Adipose tissue (tissue), 3 donors: ENCODE measurements around the gene RAPGEF1. TPM values are rescaled to one million over a fixed set of nuclear protein-coding genes. Genes with fewer than 3 reads are reported as not detected.
"Not testable (repeated sequence)": the region's sequence is repeated elsewhere in the genome, so short reads cannot be mapped to it uniquely, and the experiment has no call there.

Experiments
- H3K27ac ChIP-seq: one replicate; pipeline ENCODE4 v1.5.1; 2013; ENCODE audit warnings: low read depth, low read length
- WGBS, 3 donors: extraction: QIAGEN DNeasy Blood & Tissue Kit; methylation state at CpG; one replicate each; pipeline ENCODE4 v1.1.7; 2013; 5-methylcytosine and 5-hydroxymethylcytosine counted together
- polyA plus RNA-seq, 3 donors: library from polyadenylated mRNA; stranded (reverse); fragments of 200-250 nt; gene quantifications; one replicate each; pipeline ENCODE4 v1.2.3, GENCODE V29; 2013
- donor health status: healthy with polysubstance abuse.
- donor health status: Bipolar disorder and iron deficiency.
- donor health status: healthy.

The RAPGEF1 gene
- polyA plus RNA-seq, 3 donors, result 31.2 to 34.8 (median 32.8) TPM

- H3K27ac ChIP-seq, result no peak overlapping the region
- WGBS, 3 donors, result 59 to 80% (median 66%) methylated on average over 7 of the region's 7 CpGs
These were observed 72.3 kb downstream of the RAPGEF1 start for GRCh38 chr9:131667576-131667975.

GRCh38 chr9:131666774-131667173 lies 73.1 kb downstream of the RAPGEF1 start:
- no peak overlapping the region for H3K27ac ChIP-seq
- 90 to 95% (median 92%) methylated on average over 8 of the region's 8 CpGs for WGBS, 3 donors

- WGBS, 3 donors, result 39 to 70% (median 64%) methylated on average over 4 of the region's 4 CpGs
- no peak overlapping the region for H3K27ac ChIP-seq
These were observed 73.8 kb downstream of the RAPGEF1 start for GRCh38 chr9:131666029-131666428.

GRCh38 chr9:131663288-131663687 lies 76.6 kb downstream of the RAPGEF1 start:
- WGBS, 3 donors, result 79 to 86% (median 79%) methylated on average over 5 of the region's 5 CpGs
- no peak overlapping the region for H3K27ac ChIP-seq

GRCh38 chr9:131662289-131662621 lies 77.6 kb downstream of the RAPGEF1 start:
- not testable (repeated sequence) for H3K27ac ChIP-seq
- 80 to 89% (median 83%) methylated on average over 4 of the region's 4 CpGs for WGBS, 3 donors

- WGBS, 3 donors, result 71 to 81% (median 80%) methylated on average over 6 of the region's 6 CpGs
- H3K27ac ChIP-seq, result no peak overlapping the region
These were observed 78.1 kb downstream of the RAPGEF1 start for GRCh38 chr9:131661568-131662288.

GRCh38 chr9:131660466-131661405 lies 79.1 kb downstream of the RAPGEF1 start:
- no peak overlapping the region for H3K27ac ChIP-seq

GRCh38 chr9:131658377-131659129 lies 81.3 kb downstream of the RAPGEF1 start:
- 76 to 81% (median 81%) methylated on average over 8 of the region's 8 CpGs for WGBS, 3 donors

More at GRCh38 chr9:131660466-131661405, 79.1 kb downstream of the RAPGEF1 start:
- WGBS, 3 donors, result 90 to 93% (median 90%) methylated on average over 19 of the region's 19 CpGs

GRCh38 chr9:131657940-131658339 lies 81.9 kb downstream of the RAPGEF1 start:
- WGBS, 3 donors, result 38 to 66% (median 62%) methylated on average over 5 of the region's 5 CpGs
- H3K27ac ChIP-seq, result no peak overlapping the region

More at GRCh38 chr9:131658377-131659129, 81.3 kb downstream of the RAPGEF1 start:
- peak overlapping the region; percentile 26 for H3K27ac ChIP-seq

GRCh38 chr9:131657456-131657855 lies 82.4 kb downstream of the RAPGEF1 start:
- WGBS, 3 donors, result 75 to 95% (median 93%) methylated on average over 8 of the region's 8 CpGs
- no peak overlapping the region for H3K27ac ChIP-seq

GRCh38 chr9:131657037-131657377 lies 82.9 kb downstream of the RAPGEF1 start:
- no peak overlapping the region for H3K27ac ChIP-seq
- WGBS, 3 donors, result 65 to 76% (median 72%) methylated on average over 9 of the region's 9 CpGs

GRCh38 chr9:131656356-131657036 lies 83.4 kb downstream of the RAPGEF1 start:
- WGBS, 3 donors, result 37 to 77% (median 43%) methylated on average over 9 of the region's 9 CpGs
- H3K27ac ChIP-seq, result no peak overlapping the region

- WGBS, 3 donors, result 97 to 99% (median 97%) methylated on average over 5 of the region's 5 CpGs
- not testable (repeated sequence) for H3K27ac ChIP-seq
These were observed 85.5 kb downstream of the RAPGEF1 start for GRCh38 chr9:131654369-131654768.

- no peak overlapping the region for H3K27ac ChIP-seq
- 47 to 74% (median 71%) methylated on average over 3 of the region's 3 CpGs for WGBS, 3 donors
These were observed 88.3 kb downstream of the RAPGEF1 start for GRCh38 chr9:131651599-131651998.

- no peak overlapping the region for H3K27ac ChIP-seq
These were observed 88.7 kb downstream of the RAPGEF1 start for GRCh38 chr9:131651160-131651559.

GRCh38 chr9:131650254-131650653 lies 89.6 kb downstream of the RAPGEF1 start:
- no peak overlapping the region for H3K27ac ChIP-seq
- WGBS, 3 donors, result 41 to 80% (median 45%) methylated on average over 4 of the region's 4 CpGs

More at GRCh38 chr9:131651160-131651559, 88.7 kb downstream of the RAPGEF1 start:
- WGBS, 3 donors, result 89 to 98% (median 95%) methylated on average over 2 of the region's 2 CpGs

- 91 to 99% (median 95%) methylated on average over 6 of the region's 6 CpGs for WGBS, 3 donors
- no peak overlapping the region for H3K27ac ChIP-seq
These were observed 90.2 kb downstream of the RAPGEF1 start for GRCh38 chr9:131649646-131650045.

- no peak overlapping the region for H3K27ac ChIP-seq
- WGBS, 3 donors, result 85 to 88% (median 87%) methylated on average over 13 of the region's 13 CpGs
These were observed 94.6 kb downstream of the RAPGEF1 start for GRCh38 chr9:131645078-131645776.
